Transverse colon (tissue), 4 donors: Measurements from ENCODE around the gene KRTAP26-1. TPM values are rescaled to one million over a fixed set of nuclear protein-coding genes. Genes with fewer than 3 reads are reported as not detected.

ENCODE experiments used
- DNase-seq: peaks from one replicate; pipeline ENCODE4 v3.0.0-alpha.2; 2019
- H3K27ac ChIP-seq, 4 donors: fragments of 200-600 bp; sonication (generic); 2 replicates each; pipeline ENCODE4 v1.5.1; 2016 to 2018; ENCODE audit warnings: inconsistent platforms in 4 of 4
- H3K27me3 ChIP-seq: fragments of 200-600 bp; sonication (generic); 2 replicates; pipeline ENCODE4 v1.5.1; 2017; ENCODE audit warnings: inconsistent platforms
- H3K36me3 ChIP-seq, 4 donors: fragments of 200-600 bp; sonication (generic); 2 replicates each; pipeline ENCODE4 v1.5.1; 2017 to 2019; ENCODE audit warnings: inconsistent platforms in 4 of 4
- H3K4me1 ChIP-seq, 4 donors: fragments of 200-600 bp; sonication (generic); 2 replicates each; pipeline ENCODE4 v1.5.1; 2017 to 2020; ENCODE audit warnings: inconsistent platforms in 4 of 4
- H3K4me3 ChIP-seq, 4 donors: fragments of 200-600 bp; sonication (generic); 1 replicate in 1 of 4; 2 replicates in 3 of 4; pipeline versions ENCODE4 v1.5.1 to v1.6.1; 2017 to 2019; ENCODE audit warnings: inconsistent platforms in 4 of 4
- H3K9me3 ChIP-seq, 2 donors: fragments of 200-600 bp; sonication (generic); 2 replicates each; pipeline ENCODE4 v1.5.1; 2017 to 2019; ENCODE audit warnings: inconsistent platforms in 2 of 2
- CTCF ChIP-seq, 5 experiments: fragments of 200-600 bp in 3 of 5; fragments of 450-650 bp in 2 of 5; sonication (generic) in 3 of 5; IDR thresholded peaks; 1 replicate in 2 of 5; 2 replicates in 3 of 5; pipeline ENCODE4 v1.5.1; 2016 to 2017; ENCODE audit warnings: antibody characterized with exemption in 5 of 5, inconsistent platforms in 3 of 5, mild to moderate bottlenecking in 2 of 5, moderate library complexity in 1 of 5
- EP300 ChIP-seq: sonication (generic); formaldehyde crosslinking; IDR thresholded peaks from one replicate; pipeline ENCODE4 v1.6.1; 2017; ENCODE audit warnings: antibody characterized with exemption, low read depth
- POLR2A ChIP-seq: fragments of 450-650 bp; IDR thresholded peaks from one replicate; pipeline ENCODE4 v1.6.1; 2016; ENCODE audit warnings: antibody characterized with exemption, mild to moderate bottlenecking, moderate library complexity
- POLR2AphosphoS5 ChIP-seq, 3 donors: sonication (generic); formaldehyde crosslinking; IDR thresholded peaks; one replicate each; pipeline ENCODE4 v1.6.1; 2016; ENCODE audit warnings: antibody characterized with exemption in 3 of 3
- WGBS, 2 donors: methylation state at CpG; one replicate each; pipeline ENCODE4 v1.1.5; 2018; ENCODE audit warnings: low coverage in 1 of 2; 5-methylcytosine and 5-hydroxymethylcytosine counted together
- in situ Hi-C, 4 donors: fragments of 200-750 bp; cut with MboI; loops; one replicate each; pipeline versions ENCODE4 v1.15.0 to v1.15.1; 2017; ENCODE audit warnings: low sequenced_read_pairs in 3 of 4, low pct_ligation_motif_present in 1 of 4, low pct_unique_long_range_greater_than_20kb in 1 of 4
- intact Hi-C: fragments of 100-400 bp; cut with DNase I; formaldehyde crosslinking; loops from one replicate; pipeline ENCODE4 v1.15.1; 2023; ENCODE audit warnings: low total_unique reads
- total RNA-seq, 4 donors: library from RNA; depleted of rRNA; stranded (reverse); fragments of >200 nt; gene quantifications; one replicate each; pipeline ENCODE4 v1.1.0, GENCODE V29; 2016

The KRTAP26-1 gene
- total RNA-seq, 4 donors from 2014 or later: not detected

- in situ Hi-C loops: loop anchor here in 2 of 4 donors (25.0 kb wide), 2 partner anchors 89 to 761 kb away; no protein-coding TSS in a partner anchor
- H3K4me1 ChIP-seq: no peaks in the 10 kb centered on the region
- H3K36me3 ChIP-seq: no peaks in the 10 kb centered on the region
- intact Hi-C loops: no loop called here
- no peak for DNase-seq
- H3K27ac ChIP-seq: no peak overlapping the region
- peaks cover 0 to 15% of the 10 kb centered on the region in 2 donors for H3K9me3 ChIP-seq
- H3K4me3 ChIP-seq: no peak overlapping the region
- no peak for TF ChIP-seq POLR2A
- no peak for TF ChIP-seq CTCF (IDR thresholded peaks at IDR 0.05)
- no peak for TF ChIP-seq EP300
- TF ChIP-seq POLR2AphosphoS5 (IDR thresholded peaks at IDR 0.05): no peak
- H3K27me3 ChIP-seq: no peaks in the 10 kb centered on the region
These were observed 6.3 kb upstream of the KRTAP26-1 start for GRCh38 chr21:30326390-30326789.

DNA sequence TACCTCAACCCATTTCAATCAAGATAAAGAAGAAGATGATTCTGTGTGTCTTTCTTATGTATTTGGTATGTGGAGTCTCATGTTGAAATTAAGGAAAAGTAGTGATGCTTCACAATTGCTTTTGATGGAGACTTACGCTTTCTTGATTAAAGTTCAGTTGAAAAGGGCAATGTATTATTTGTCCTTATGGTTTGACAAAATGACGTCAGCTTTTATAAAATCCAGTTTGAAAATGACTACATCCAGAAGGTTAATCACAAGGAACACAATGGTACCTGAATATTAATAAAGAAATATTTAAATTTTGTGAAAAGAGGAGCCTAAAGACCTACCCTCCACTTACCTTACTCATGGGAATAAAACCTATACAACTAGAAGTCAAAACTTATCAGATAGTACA lies 4.4 kb downstream of the KRTAP26-1 start:
- H3K4me3 ChIP-seq: no peak overlapping the region
- 80 to 93% methylated on average over 2 of the region's 2 CpGs for WGBS, 2 donors
- intact Hi-C loops (no loop called here), in situ Hi-C loops (no loop called here)
- H3K27me3 ChIP-seq: no peaks in the 10 kb centered on the region
- no peak overlapping the region for H3K27ac ChIP-seq
- no peaks in the 10 kb centered on the region for H3K9me3 ChIP-seq
- H3K4me1 ChIP-seq: no peaks in the 10 kb centered on the region
- no peak for DNase-seq
- no peak for TF ChIP-seq POLR2AphosphoS5 (IDR thresholded peaks at IDR 0.05)
- TF ChIP-seq CTCF (IDR thresholded peaks at IDR 0.05): no peak
- TF ChIP-seq EP300: no peak
- TF ChIP-seq POLR2A: no peak
- H3K36me3 ChIP-seq: no peaks in the 10 kb centered on the region

- H3K4me1 ChIP-seq: no peaks in the 10 kb centered on the region
- 50 to 66% methylated on average over 2 of the region's 2 CpGs for WGBS, 2 donors
- TF ChIP-seq POLR2AphosphoS5 (IDR thresholded peaks at IDR 0.05) (no peak), POLR2A (no peak), EP300 (no peak), CTCF (IDR thresholded peaks at IDR 0.05) (no peak)
- in situ Hi-C loops (no loop called here), intact Hi-C loops (no loop called here)
- H3K9me3 ChIP-seq: no peaks in the 10 kb centered on the region
- H3K27ac ChIP-seq: no peak overlapping the region
- H3K27me3 ChIP-seq: no peaks in the 10 kb centered on the region
- H3K36me3 ChIP-seq: no peaks in the 10 kb centered on the region
- no peak for DNase-seq
- no peak overlapping the region for H3K4me3 ChIP-seq
These were observed 13.2 kb downstream of the KRTAP26-1 start for GRCh38 chr21:30306884-30307283.

- H3K9me3 ChIP-seq: no peaks in the 10 kb centered on the region
- intact Hi-C loops: no loop called here
These were observed 15.0 kb downstream of the KRTAP26-1 start for GRCh38 chr21:30305136-30305535.

More at GRCh38 chr21:30305136-30305535, 15.0 kb downstream of the KRTAP26-1 start:
- no peaks in the 10 kb centered on the region for H3K4me1 ChIP-seq
- no peaks in the 10 kb centered on the region for H3K27me3 ChIP-seq
- H3K36me3 ChIP-seq: no peaks in the 10 kb centered on the region
- no peak for DNase-seq
- in situ Hi-C loops: no loop called here
- no peak overlapping the region for H3K4me3 ChIP-seq
- no peak overlapping the region for H3K27ac ChIP-seq
- no peak for TF ChIP-seq POLR2A
- TF ChIP-seq POLR2AphosphoS5 (IDR thresholded peaks at IDR 0.05): no peak
- no peak for TF ChIP-seq CTCF (IDR thresholded peaks at IDR 0.05)
- no peak for TF ChIP-seq EP300
- WGBS, 2 donors: 21 to 62% methylated on average over 1 of the region's 1 CpG
